GM18508 (cell line): ENCODE results near the gene ZFP82.

Source experiments
- ATAC-seq: cut with Tn5 transposase; IDR thresholded peaks from one replicate; pipeline ENCODE4 v1.9.1; 2021; ENCODE audit warnings: moderate number of reproducible peaks; ENCODE audit not compliant: insufficient read depth, unreplicated experiment

ZFP82 gene

DNA sequence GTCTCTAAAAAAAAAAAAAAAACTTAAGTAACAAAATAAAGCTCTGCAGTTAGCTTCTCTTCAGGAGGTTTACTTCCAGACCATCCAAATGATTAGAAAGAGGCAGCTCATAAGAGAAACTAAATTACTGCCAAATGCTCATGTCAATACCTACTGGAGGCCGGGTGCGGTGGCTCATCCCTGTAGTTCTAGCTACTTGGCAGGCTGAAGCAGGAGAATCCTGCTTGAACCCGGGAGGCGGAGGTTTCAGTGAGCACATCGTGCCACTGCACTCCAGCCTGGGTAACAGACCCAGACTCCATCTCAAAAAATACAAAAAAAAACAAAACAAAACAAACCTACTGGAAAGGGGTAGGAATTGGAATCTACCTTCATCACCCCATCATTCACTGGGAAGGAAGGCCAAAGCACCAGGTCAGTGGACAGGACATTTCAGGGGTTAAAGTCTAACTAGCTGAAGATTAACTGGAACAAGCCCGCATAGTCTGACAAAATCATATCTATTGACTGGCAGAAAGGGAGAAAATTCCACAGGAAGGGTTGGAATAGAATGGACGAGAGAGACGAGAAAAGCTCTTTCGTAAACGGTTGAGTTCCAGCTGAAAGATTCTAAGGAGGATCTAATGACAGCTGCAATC, 40.8 kb downstream of the ZFP82 start:
- ATAC-seq: no peak

DNA sequence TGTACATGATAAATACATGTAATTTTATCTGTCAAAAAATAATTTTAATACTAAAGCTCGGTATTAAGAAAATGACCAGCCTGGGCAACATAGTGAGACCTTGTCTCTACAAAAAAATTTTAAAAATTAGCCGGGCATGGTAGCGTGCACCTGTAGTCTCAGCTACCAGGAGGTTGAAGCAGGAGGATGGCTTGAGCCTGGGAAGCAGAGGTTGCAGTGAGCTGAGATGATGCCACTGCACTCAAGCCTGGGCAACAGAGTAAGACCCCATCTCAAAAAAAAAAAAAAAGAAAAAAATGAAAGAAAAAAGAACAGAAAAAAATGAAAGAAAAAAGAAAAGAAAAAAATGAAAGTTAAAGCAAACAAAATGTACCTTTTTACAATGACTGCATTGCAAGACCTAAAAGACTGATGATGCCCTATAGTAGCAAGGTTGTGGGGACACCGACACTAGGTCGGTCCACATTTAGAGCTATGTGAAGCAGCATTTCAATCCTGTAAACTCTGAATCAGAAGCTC, 44.7 kb downstream of the ZFP82 start:
- ATAC-seq: no peak

- ATAC-seq: no peak
Observed at GRCh38 chr19:36371886-36372285, 46.6 kb downstream of the ZFP82 start.

DNA sequence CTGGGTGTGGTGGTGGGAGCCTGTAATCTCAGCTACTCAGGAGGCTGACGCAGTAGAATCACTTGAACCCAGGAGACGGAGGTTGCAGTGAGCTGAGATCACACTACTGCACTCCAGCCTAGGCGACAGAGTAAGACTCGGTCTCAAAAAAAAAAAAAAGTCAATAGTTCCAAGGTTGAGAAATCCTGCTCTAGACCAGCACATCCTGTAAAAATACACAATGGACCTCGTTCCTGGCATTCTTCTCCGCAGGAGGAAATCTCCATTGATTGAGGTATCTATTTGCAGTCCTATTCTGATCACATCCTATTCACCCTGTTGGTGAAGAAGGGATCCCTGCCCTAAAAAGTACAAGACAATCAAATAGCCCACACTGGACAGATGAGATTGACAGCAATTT, 54.6 kb downstream of the ZFP82 start:
- ATAC-seq: no peak
